ENCODE measurements around the gene LDLRAD3. TPM values are rescaled to one million over a fixed set of nuclear protein-coding genes. Genes with fewer than 3 reads are reported as not detected.

Gene LDLRAD3
- total RNA-seq, 1 donor from 2014 or later, result 18.2 TPM

DNA sequence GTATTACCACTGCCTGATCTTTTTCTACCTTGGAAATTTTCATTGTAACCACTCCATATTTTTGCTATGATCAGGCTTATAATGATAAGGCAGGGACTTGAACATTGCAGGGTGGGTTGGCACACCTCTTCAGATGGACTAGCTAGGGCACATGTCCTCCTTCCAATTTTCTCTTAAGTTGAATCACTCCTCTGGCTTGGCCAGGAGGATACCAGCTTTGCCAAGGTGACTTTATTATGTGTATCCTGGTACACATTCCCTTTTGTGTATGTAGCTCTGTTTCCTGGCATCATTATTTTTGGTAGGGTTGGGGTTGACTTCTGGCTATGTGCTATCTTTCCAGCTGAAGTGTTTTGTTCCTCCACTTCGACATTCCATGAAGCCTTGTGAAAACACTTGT lies 8.5 kb upstream of the LDLRAD3 start:
- Mint-ChIP-seq H3K4me1 (ENCODE audit: unreplicated experiment) (peaks cover 3% of the 10 kb centered on the region), H3K36me3 (ENCODE audit: unreplicated experiment) (no peaks in the 10 kb centered on the region), H3K4me3 (ENCODE audit: unreplicated experiment) (no peak overlapping the region), H3K9me3 (ENCODE audit: unreplicated experiment) (peaks cover 3% of the 10 kb centered on the region), H3K27me3 (ENCODE audit: unreplicated experiment) (peaks cover 7% of the 10 kb centered on the region), H3K27ac (ENCODE audit: unreplicated experiment) (no peak overlapping the region)
- TF ChIP-seq, protein P1, sequence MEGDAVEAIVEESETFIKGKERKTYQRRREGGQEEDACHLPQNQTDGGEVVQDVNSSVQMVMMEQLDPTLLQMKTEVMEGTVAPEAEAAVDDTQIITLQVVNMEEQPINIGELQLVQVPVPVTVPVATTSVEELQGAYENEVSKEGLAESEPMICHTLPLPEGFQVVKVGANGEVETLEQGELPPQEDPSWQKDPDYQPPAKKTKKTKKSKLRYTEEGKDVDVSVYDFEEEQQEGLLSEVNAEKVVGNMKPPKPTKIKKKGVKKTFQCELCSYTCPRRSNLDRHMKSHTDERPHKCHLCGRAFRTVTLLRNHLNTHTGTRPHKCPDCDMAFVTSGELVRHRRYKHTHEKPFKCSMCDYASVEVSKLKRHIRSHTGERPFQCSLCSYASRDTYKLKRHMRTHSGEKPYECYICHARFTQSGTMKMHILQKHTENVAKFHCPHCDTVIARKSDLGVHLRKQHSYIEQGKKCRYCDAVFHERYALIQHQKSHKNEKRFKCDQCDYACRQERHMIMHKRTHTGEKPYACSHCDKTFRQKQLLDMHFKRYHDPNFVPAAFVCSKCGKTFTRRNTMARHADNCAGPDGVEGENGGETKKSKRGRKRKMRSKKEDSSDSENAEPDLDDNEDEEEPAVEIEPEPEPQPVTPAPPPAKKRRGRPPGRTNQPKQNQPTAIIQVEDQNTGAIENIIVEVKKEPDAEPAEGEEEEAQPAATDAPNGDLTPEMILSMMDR (IDR thresholded peaks at IDR 0.05), result no peak
- DNase-seq (ENCODE audit: extremely low spot score, unreplicated experiment), result no peak

DNA sequence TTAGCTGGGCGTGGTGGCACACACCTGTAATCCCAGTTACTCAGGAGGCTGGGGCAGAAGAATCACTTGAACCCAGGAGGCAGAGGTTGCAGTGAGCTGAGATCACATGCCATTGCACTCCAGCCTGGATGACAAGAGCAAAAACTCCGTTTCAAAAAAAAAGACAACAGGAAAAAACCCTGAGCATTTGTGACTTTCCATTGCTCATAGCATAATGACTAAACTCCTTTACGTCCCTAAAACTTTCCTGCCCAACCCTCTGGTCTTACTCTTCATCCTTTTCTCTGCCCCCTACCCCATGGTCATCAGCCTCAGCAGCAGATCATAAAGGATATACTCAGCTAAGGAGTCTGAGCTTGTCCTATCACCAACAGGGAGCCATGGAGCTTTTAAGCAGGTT lies 6.8 kb upstream of the LDLRAD3 start:
- Mint-ChIP-seq H3K27ac (ENCODE audit: unreplicated experiment) (no peak overlapping the region), H3K27me3 (ENCODE audit: unreplicated experiment) (peaks cover 7% of the 10 kb centered on the region), H3K4me1 (ENCODE audit: unreplicated experiment) (peaks cover 3% of the 10 kb centered on the region), H3K4me3 (ENCODE audit: unreplicated experiment) (no peak overlapping the region), H3K9me3 (ENCODE audit: unreplicated experiment) (peaks cover 1% of the 10 kb centered on the region), H3K36me3 (ENCODE audit: unreplicated experiment) (no peaks in the 10 kb centered on the region)
- no peak for DNase-seq (ENCODE audit: extremely low spot score, unreplicated experiment)
- TF ChIP-seq, protein P1 (IDR thresholded peaks at IDR 0.05), result no peak

- no peak for DNase-seq (ENCODE audit: extremely low spot score, unreplicated experiment)
- peaks cover 3% of the 10 kb centered on the region for H3K4me1 Mint-ChIP-seq (ENCODE audit: unreplicated experiment)
- H3K36me3 Mint-ChIP-seq (ENCODE audit: unreplicated experiment), result no peaks in the 10 kb centered on the region
- no peaks in the 10 kb centered on the region for H3K9me3 Mint-ChIP-seq (ENCODE audit: unreplicated experiment)
- TF ChIP-seq, protein P1 (IDR thresholded peaks at IDR 0.05), result no peak
- H3K27ac Mint-ChIP-seq (ENCODE audit: unreplicated experiment), result no peak overlapping the region
- peaks cover 9% of the 10 kb centered on the region for H3K27me3 Mint-ChIP-seq (ENCODE audit: unreplicated experiment)
- H3K4me3 Mint-ChIP-seq (ENCODE audit: unreplicated experiment), result no peak overlapping the region
These were observed 6.2 kb upstream of the LDLRAD3 start for GRCh38 chr11:35937700-35938099.

GRCh38 chr11:35938231-35938630 lies 5.6 kb upstream of the LDLRAD3 start:
- no peak overlapping the region for H3K4me3 Mint-ChIP-seq (ENCODE audit: unreplicated experiment)
- H3K36me3 Mint-ChIP-seq (ENCODE audit: unreplicated experiment), result no peaks in the 10 kb centered on the region
- H3K27ac Mint-ChIP-seq (ENCODE audit: unreplicated experiment), result no peak overlapping the region
- TF ChIP-seq, protein P1 (IDR thresholded peaks at IDR 0.05), result no peak
- DNase-seq (ENCODE audit: extremely low spot score, unreplicated experiment), result no peak
- peaks cover 2% of the 10 kb centered on the region for H3K4me1 Mint-ChIP-seq (ENCODE audit: unreplicated experiment)
- H3K9me3 Mint-ChIP-seq (ENCODE audit: unreplicated experiment), result no peaks in the 10 kb centered on the region
- peaks cover 9% of the 10 kb centered on the region for H3K27me3 Mint-ChIP-seq (ENCODE audit: unreplicated experiment)

DNA sequence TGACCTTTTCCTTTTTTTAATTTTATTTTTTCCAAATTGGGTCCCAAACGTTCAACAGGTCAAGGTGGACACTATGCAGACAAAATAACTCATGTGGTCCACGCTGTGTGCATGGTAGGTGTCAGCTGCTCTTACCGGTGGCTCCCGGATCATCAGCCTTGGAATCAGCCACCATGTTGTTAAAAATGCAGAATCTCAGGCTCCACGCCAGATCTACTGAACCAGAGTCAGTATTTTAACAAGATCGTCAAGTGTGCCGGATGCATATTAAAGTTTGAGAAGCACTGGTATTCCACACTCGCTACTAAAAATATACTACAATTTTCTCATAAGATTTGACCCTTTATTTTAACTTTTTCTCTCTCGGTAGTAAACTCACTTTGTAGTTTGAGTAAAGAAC lies 553 bp upstream of the LDLRAD3 start:
- TF ChIP-seq, protein P1 (IDR thresholded peaks at IDR 0.05), result no peak
- peak overlapping the region; percentile 79 for H3K4me3 Mint-ChIP-seq (ENCODE audit: unreplicated experiment)

More for the DNA sequence above, 553 bp upstream of the LDLRAD3 start:
- no peak for DNase-seq (ENCODE audit: extremely low spot score, unreplicated experiment)
- Mint-ChIP-seq H3K4me1 (ENCODE audit: unreplicated experiment) (peaks cover 31% of the 10 kb centered on the region), H3K9me3 (ENCODE audit: unreplicated experiment) (no peaks in the 10 kb centered on the region), H3K36me3 (ENCODE audit: unreplicated experiment) (no peaks in the 10 kb centered on the region), H3K27ac (ENCODE audit: unreplicated experiment) (peak overlapping the region; percentile 45), H3K27me3 (ENCODE audit: unreplicated experiment) (peaks cover 9% of the 10 kb centered on the region)
